Duodenal mucosa (tissue), 2 donors: ENCODE results near the gene DOCK3.
"Not testable (repeated sequence)": the region's sequence is repeated elsewhere in the genome, so short reads cannot be mapped to it uniquely, and the experiment has no call there.

Experiments
- H3K27ac ChIP-seq: one replicate; pipeline ENCODE4 v1.7.0; 2013; ENCODE audit warnings: low read depth, low read length
- H3K27me3 ChIP-seq, 2 donors: one replicate each; pipeline ENCODE4 v1.7.0; 2013; ENCODE audit warnings: low read length in 2 of 2, control low read depth in 1 of 2; ENCODE audit not compliant: insufficient read depth in 2 of 2, control insufficient read depth in 1 of 2
- H3K36me3 ChIP-seq, 2 donors: one replicate each; pipeline ENCODE4 v1.7.0; 2013; ENCODE audit warnings: low read length in 2 of 2, control low read depth in 1 of 2; ENCODE audit not compliant: insufficient read depth in 2 of 2, control insufficient read depth in 1 of 2
- H3K4me1 ChIP-seq, 2 donors: one replicate each; pipeline ENCODE4 v1.7.0; 2013; ENCODE audit warnings: low read length in 2 of 2, control low read depth in 1 of 2; ENCODE audit not compliant: insufficient read depth in 2 of 2, control insufficient read depth in 1 of 2
- H3K4me3 ChIP-seq, 2 donors: one replicate each; pipeline ENCODE4 v1.7.0; 2013; ENCODE audit warnings: low read length in 2 of 2, low read depth in 1 of 2
- H3K9ac ChIP-seq, 2 donors: one replicate each; pipeline ENCODE4 v1.7.0; 2013; ENCODE audit warnings: low read length in 2 of 2, low read depth in 1 of 2
- H3K9me3 ChIP-seq, 2 donors: one replicate each; pipeline ENCODE4 v1.7.0; 2013; ENCODE audit warnings: low read length in 2 of 2, control low read depth in 1 of 2; ENCODE audit not compliant: control insufficient read depth in 1 of 2

Gene DOCK3

DNA sequence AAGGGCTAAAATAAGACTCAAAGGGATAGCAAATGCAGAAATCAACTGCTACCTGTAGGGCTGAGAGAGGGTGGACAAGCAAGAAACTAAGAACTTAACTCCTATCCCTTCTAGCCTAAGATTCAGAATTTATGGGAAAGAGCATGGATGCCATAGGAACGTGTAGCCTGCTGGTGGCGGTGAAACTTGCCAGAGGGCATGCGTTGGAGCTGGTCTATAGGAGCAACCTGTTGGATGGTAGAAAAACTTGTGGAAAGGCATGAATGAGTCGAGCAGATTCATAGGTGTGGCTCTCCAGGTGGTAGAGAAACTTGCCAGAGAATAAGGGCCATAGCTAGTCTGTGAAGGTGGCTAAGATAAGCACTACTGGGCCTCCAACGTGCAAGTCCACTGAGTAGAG is 137.2 kb downstream of the DOCK3 start:
- Histone ChIP-seq H3K9me3 (no peaks in the 10 kb centered on the region), H3K9ac (no peak overlapping the region), H3K27me3 (no peaks in the 10 kb centered on the region), H3K36me3 (no peaks in the 10 kb centered on the region), H3K27ac (no peak overlapping the region), H3K4me1 (no peaks in the 10 kb centered on the region), H3K4me3 (no peak overlapping the region)

DNA sequence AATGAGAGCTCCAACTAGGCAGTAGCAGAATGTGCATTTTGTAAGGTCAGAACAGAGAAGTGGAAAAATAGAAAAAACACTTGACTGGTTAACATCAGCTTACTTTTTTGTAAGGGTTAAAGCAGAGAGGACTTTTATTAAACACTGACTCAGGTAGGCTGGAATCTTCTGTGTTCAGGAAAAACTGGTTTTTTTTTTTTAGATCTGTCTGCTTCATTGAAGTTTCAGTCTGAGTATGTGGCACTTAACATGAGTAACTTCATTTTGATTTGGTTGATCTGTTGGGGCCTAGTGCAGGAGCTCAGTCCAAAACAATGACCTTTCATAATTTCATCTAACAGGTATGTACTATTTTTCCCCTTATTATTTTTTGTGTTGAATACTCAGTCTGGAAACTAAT is 141.1 kb downstream of the DOCK3 start:
- Histone ChIP-seq H3K36me3 (no peaks in the 10 kb centered on the region), H3K9ac (no peak overlapping the region), H3K27me3 (peaks cover 0 to 2% of the 10 kb centered on the region in 2 donors), H3K9me3 (no peaks in the 10 kb centered on the region), H3K4me3 (no peak overlapping the region), H3K4me1 (no peaks in the 10 kb centered on the region), H3K27ac (no peak overlapping the region)

DNA sequence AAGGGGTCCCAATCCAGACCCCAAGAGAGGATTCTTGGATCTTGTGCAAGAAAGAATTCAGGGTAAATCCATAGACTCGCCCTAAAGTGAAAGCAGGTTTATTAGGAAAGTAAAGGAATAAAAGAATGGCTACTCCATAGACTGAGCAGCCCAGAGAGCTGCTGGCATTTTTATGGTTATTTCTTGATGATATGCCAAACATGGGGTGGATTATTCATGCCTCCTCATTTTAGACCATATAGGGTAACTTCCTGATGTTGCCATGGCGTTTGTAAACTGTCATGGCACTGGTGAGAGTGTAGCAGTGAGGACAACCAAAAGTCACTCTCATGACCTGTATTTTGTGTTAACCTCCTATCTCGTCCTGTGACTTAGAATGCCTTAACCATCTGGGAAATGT is 142.2 kb downstream of the DOCK3 start:
- no peaks in the 10 kb centered on the region for H3K9me3 ChIP-seq
- H3K36me3 ChIP-seq: no peaks in the 10 kb centered on the region
- no peak overlapping the region for H3K4me3 ChIP-seq
- H3K9ac ChIP-seq: no peak overlapping the region
- no peaks in the 10 kb centered on the region for H3K4me1 ChIP-seq
- H3K27me3 ChIP-seq: peaks cover 0 to 2% of the 10 kb centered on the region in 2 donors
- no peak overlapping the region for H3K27ac ChIP-seq

DNA sequence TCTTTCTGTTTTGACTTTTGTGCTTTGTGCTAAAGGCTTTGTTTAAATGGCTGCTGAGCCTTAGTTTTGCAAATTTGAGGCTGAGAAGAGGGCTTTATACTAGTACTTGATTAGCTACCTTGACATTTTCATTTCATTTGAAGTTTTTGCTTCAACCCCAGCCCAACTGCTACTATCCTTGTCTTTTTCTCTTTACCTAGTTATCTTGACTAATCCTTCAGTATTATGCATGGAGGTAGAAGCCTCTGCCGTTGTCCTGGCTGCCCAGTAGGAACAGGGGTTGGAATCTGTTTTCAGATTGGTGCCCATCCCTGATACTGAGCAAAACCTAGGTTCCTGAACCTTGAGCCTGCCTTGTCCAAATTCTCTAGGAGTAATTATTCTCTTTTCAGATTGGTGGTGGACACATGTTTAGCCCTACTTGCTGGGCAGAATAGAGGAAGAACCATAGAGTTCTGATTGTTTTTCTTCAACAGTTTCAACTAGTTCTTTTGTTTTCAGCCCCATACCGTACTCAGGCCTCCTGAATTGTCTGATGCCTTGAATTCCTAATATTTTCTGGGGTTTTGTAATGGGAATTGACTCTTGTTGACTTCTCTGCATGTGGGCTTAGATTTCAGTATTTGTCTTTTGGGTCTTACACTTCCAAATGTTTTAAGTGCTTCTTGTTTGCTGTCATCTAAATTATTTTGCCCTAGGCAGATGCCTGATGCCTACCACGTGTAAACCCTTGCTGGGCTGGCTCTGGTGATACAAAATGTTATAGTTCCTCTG is 143.2 kb downstream of the DOCK3 start:
- H3K36me3 ChIP-seq: no peaks in the 10 kb centered on the region
- H3K27ac ChIP-seq: no peak overlapping the region
- H3K27me3 ChIP-seq: peaks cover 0 to 2% of the 10 kb centered on the region in 2 donors
- H3K4me3 ChIP-seq: no peak overlapping the region
- no peaks in the 10 kb centered on the region for H3K4me1 ChIP-seq
- no peak overlapping the region for H3K9ac ChIP-seq
- no peaks in the 10 kb centered on the region for H3K9me3 ChIP-seq

DNA sequence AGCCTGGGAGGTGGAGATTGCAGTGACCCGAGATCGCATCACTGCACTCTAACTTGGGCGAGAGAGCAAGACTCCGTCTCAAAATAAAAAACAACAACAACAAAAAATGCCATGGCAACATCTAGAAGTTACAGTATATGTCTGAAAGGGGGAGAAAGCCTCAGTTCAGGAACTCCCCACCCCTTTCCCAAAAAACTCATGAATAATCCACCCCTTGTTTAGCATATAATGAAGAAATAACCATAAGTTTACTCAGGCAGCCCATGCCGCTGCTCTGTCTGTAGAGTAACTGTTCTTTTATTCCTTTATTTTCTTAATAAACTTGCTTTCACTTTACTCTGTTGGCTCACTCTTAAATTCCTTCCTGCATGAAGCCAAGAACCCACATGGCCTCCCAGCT is 145.2 kb downstream of the DOCK3 start:
- no peak overlapping the region for H3K27ac ChIP-seq
- no peaks in the 10 kb centered on the region for H3K36me3 ChIP-seq
- no peak overlapping the region for H3K4me3 ChIP-seq
- no peaks in the 10 kb centered on the region for H3K9me3 ChIP-seq
- H3K9ac ChIP-seq: no peak overlapping the region
- H3K4me1 ChIP-seq: no peaks in the 10 kb centered on the region
- H3K27me3 ChIP-seq: peaks cover 0 to 2% of the 10 kb centered on the region in 2 donors

DNA sequence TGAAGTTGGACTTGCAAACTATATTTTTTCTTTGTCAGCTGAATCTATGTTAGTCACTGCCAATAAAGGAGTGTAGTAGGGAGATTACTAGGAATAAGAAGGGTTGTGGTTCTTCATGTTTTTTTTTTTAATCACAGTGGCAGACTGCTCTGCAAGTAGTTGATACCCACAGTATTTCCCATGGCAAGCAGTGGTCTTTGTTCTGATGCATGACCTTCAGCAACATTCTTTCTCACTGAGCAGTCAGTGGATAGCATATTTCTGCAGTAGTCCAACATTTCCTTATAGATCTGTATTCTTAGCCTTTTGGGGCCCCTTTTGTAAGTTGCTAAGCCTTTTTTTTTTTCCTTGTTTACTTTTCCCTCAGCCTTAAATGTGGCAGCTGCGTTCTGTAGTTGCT is 151.1 kb downstream of the DOCK3 start:
- Histone ChIP-seq H3K9ac (no peak overlapping the region), H3K27ac (no peak overlapping the region), H3K9me3 (no peaks in the 10 kb centered on the region), H3K4me1 (no peaks in the 10 kb centered on the region), H3K4me3 (no peak overlapping the region), H3K36me3 (no peaks in the 10 kb centered on the region), H3K27me3 (no peaks in the 10 kb centered on the region)

DNA sequence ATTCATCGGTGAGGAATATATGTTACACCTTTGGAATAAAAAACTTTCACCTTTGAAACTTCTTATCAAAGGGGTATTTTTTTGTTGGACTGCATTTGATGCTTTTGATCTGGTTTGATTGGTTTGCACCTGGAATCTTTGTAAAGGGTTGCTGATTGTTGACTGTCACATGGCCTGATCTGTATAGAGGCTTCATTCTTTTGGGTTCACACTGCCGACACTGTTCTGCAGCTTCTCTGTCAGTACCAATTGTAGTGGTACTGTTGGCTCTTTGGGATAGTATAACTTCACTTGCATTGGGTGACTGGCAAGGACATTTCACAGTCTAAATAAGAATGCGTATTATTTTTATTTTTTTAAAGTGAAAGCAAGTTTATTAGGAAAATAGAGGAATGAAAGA is 155.7 kb downstream of the DOCK3 start:
- no peak overlapping the region for H3K27ac ChIP-seq
- H3K4me3 ChIP-seq: no peak overlapping the region
- no peaks in the 10 kb centered on the region for H3K27me3 ChIP-seq
- H3K9ac ChIP-seq: no peak overlapping the region
- no peaks in the 10 kb centered on the region for H3K36me3 ChIP-seq
- H3K4me1 ChIP-seq: no peaks in the 10 kb centered on the region
- H3K9me3 ChIP-seq: no peaks in the 10 kb centered on the region

DNA sequence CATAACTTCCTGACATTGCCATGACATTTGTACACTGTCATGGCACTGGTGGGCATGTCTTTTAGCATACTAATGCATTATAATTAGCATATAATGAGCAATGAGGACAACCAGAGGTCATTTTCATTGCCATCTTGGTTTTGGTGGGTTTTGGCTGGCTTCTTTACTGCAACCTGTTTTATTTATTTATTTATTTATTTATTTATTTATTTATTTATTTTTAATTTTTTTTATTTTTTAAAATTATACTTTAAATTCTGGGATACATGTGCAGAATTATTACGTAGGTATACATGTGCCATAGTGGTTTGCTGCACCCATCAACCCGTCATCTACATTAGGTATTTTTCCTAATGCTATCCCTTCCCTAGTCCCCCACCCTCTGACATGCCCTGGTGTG is 156.3 kb downstream of the DOCK3 start:
- H3K4me1 ChIP-seq, H3K9me3 ChIP-seq, H3K27ac ChIP-seq, H3K27me3 ChIP-seq, H3K9ac ChIP-seq, H3K36me3 ChIP-seq, H3K4me3 ChIP-seq: not testable (repeated sequence)

DNA sequence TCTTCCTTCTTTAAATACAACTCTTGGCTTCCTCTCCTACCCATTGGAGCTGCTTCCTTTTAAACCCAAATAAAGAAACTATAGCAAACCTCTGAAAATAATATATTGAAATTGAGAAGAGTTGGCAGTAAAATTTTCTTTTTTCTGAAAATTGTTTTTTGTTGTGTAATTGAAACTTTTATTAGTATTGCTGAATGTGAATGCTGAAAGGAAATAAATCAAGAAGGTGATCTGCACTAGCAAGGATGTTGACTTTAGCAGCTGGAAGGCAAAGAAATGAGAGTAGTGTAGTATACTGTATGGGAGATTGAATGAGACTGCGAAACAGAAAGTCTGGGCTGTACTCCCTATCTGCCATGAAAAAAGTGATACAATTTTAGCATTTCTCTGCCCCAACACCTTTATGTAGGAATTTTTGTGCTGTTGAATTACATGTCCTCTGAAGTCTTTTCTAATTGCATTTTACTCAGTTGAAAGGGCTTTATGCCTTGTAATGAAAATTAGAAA is 166.3 kb downstream of the DOCK3 start:
- H3K27me3 ChIP-seq: no peaks in the 10 kb centered on the region
- H3K9ac ChIP-seq: no peak overlapping the region
- H3K9me3 ChIP-seq: no peaks in the 10 kb centered on the region
- H3K27ac ChIP-seq: no peak overlapping the region
- H3K4me1 ChIP-seq: no peaks in the 10 kb centered on the region
- no peaks in the 10 kb centered on the region for H3K36me3 ChIP-seq
- H3K4me3 ChIP-seq: no peak overlapping the region

DNA sequence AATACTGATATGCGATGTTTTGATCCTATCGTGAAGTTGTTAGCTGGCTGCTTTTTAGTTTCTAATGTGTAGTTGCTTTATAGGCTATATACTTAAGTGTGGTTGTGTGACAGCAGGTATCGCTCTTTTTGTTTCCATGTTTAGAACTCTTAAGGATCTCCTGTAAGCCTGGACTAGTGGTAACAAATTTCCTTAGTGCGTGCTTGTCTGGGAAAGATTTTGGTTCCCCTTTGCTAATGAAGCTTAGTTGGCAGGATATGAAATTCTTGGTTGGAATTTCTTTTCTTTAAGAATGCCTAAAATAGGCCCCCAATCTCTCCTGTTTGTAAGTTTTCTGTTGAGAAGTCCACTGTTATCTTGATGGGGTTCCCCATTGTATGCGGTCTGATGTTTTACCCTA is 173.6 kb downstream of the DOCK3 start:
- Histone ChIP-seq H3K27me3 (no peaks in the 10 kb centered on the region), H3K4me1 (no peaks in the 10 kb centered on the region), H3K4me3 (no peak overlapping the region), H3K27ac (no peak overlapping the region), H3K9me3 (no peaks in the 10 kb centered on the region), H3K9ac (no peak overlapping the region), H3K36me3 (no peaks in the 10 kb centered on the region)
